Measurements from ENCODE around the gene FOXR1.

FOXR1 gene, protein sequence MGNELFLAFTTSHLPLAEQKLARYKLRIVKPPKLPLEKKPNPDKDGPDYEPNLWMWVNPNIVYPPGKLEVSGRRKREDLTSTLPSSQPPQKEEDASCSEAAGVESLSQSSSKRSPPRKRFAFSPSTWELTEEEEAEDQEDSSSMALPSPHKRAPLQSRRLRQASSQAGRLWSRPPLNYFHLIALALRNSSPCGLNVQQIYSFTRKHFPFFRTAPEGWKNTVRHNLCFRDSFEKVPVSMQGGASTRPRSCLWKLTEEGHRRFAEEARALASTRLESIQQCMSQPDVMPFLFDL

GRCh38 chr11:118971646-118972045 is at the start of gene FOXR1:
FOXR1 (plus strand) TSS chr11:118971761; CDS start chr11:118971932, 171 bp downstream.
- DNase-seq = no peak

DNA sequence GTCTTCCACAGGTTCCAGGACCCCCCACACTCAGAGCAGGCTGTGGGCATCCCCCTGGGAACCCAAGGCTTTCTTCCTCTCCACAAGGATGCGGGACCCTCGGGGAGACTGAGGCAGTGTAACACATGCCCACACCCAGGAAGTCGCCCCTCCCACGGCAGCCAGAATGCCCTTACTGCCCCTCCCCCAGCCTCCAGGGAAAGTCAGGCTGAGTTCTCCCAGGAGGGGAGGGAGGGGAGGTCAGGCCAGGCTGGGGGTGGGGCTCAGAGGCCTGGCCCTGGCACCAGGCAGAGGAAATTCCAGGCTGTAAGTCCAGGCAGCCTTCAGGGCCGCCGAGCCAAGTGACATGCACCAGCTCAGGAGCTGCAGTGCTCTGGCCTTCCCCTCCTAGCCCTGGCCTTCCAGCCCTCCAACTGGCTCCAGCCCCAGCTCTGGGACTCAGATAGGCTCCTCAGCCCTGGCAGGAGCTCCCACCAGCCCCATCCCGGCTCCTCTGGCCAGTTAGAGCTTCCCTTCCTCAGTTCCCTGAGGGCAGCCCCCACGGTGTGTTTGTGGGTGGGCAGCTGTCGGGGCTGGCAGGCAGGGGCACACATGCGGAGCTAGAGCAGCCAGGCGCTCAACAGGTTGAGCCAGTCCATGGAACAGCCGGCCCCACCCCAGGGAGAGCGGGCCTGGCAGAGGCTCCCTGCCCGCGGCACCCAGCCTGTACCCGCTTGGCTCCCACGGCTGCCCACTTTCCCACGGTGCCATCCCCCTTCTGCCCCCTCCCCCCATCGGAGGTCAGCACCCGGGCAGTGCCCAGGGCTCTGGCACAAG is 49.4 kb upstream of the FOXR1 start:
- DNase-seq = peak; percentile 35 to 85

GRCh38 chr11:118922745-118923627 is 48.6 kb upstream of the FOXR1 start:
- no peak for DNase-seq

GRCh38 chr11:118923721-118924587 is 47.6 kb upstream of the FOXR1 start:
- peak; percentile 19 to 24 for DNase-seq

- peak in 1 of 2 donors; percentile 31 for DNase-seq
These were observed 46.7 kb upstream of the FOXR1 start for GRCh38 chr11:118924591-118925585.

DNA sequence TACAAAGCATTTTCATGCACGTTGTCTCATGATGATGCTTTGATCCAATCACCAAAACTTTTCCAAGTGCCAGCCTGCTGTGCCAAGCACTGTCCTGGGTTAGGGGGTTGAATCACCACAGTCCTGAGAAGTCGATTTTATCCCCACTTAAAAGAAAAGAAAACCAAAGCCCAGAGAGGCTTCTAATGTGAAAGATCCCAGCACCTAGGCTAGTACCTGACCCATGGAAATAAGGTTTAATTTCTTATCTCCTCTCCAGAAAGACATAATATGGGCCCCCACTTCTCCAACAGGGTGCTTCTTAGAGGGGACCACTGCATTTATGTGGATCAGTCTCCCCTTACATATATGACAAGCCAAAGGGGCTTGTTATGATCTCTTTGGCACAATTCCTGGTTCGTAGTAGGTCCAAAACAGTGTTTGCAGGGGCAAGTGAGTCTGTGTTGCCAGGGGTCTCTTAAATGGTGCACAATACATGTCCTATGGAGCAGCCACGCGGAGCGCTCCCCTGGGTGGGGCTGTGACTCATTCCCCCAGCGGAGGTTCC is 43.9 kb upstream of the FOXR1 start:
- DNase-seq = no peak

GRCh38 chr11:118928101-118928869 is 43.3 kb upstream of the FOXR1 start:
- peak; percentile 79 to 95 for DNase-seq

- DNase-seq = peak in 1 of 2 donors; percentile 16
These were observed 42.6 kb upstream of the FOXR1 start for GRCh38 chr11:118928870-118929500.

DNA sequence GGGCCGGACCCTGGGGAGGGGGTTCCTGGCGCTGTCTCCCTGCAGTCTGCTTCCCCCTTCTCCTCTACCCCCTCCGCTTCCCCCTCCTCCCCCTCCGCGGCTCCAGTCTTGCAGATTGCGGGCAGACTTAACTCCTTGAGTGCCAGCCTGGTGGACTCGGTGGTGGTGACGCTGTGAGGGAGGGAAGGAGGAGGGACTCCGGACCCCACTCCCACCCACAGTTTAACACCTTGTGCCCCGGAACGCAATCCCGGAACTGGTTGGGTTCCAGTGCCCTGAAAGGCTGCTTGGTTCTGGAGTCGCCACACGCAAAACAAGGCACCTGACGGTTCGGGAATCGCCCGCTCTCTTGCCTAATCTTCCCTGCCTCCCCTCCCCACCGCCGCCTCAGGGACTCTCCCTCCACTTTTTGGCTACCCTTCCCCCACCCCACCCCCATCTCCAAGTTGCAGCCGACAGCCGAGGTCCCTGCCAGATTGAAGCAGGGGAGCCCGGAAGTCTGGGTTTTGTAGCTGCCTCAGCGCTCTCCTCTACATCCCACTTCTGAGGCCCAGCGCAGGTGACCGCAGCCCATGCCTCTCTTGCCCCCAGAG is 42.0 kb upstream of the FOXR1 start:
- DNase-seq = peak; percentile 43 to 54

- peak; percentile 72 to 97 for DNase-seq
These were observed 41.4 kb upstream of the FOXR1 start for GRCh38 chr11:118930094-118930712.

DNA sequence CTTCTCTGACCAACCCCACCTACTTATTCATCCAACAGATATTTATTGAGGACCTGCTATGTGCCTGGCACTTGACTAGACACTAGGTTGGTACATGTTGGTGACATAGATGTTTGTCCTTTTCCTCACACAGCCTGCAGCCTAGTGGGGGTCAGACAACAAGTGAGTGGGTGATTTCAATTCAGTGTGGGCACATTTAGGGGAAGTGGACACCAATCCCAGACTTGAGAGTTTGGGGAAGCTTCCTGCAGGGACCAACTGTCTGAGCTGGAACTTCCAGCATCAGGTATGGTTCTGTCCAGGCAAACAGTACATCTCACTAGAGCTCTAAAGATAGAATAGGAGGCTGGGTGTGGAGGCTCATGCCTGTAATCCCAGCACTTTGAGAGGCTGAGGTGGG is 40.0 kb upstream of the FOXR1 start:
- DNase-seq = no peak

- DNase-seq = no peak
These were observed 38.1 kb upstream of the FOXR1 start for GRCh38 chr11:118933486-118933885.

DNA sequence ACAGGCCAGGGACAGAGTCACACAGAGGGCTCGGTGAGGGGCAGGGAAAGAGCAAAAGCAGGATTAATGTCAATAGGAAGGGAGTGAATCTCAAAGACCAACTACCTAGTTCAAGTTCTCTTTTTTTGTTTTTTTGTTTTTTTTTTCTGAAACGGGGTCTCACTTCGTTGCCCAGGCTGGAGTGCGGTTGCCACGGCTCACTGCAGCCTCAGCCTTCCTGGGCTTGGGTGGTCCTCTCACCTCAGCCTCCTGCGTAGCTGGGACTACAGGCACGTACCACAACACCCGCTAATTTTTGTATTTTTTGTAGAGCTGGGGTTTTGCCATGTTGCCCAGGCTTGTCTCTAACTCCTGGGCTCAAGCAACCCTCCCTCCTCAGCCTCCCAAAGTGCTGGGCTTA is 36.2 kb upstream of the FOXR1 start:
- no peak for DNase-seq

DNA sequence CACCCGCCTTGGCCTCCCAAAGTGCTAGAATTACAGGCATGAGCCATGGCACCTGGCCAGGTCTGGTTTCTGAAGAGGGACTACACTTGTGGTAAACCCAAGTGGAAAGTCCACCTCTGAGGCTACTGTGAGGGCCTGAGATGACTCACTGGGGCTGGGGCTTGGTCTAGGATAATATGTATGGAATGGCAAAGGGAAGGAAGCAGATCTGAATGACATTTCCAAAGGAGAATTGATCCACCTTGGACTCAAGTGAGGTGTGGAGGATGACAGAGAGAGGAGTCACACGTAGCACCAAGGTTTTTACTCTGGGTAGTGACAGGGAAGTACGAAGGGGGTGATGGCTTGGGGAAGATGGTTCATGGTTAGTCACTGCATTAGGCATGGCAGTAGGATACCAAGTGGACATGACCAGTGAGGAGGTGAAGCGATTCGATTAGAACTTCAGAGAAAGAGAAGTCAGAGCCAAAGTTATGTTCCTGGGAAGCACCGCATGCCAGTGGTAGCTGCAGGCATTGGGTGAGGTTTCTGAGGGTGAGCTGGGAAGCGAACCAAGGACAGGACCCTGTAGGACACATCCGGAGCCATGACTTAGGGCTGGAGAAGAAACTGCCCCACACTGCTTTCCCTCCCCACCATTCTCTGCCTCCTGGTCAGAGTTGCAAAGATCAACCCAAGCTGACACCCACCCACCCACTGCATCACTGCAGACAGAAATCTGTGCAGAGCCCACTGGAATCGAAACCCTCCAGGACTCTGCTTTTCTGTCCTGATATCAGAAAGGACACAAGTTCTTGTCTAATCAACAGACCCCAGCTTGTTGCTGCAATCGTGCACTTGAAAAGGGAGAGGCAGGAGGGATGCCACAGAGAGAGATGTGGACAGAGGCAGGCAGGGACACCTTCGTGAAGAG is 32.8 kb upstream of the FOXR1 start:
- no peak for DNase-seq

- no peak for DNase-seq
These were observed 32.1 kb upstream of the FOXR1 start for GRCh38 chr11:118939404-118939915.

GRCh38 chr11:118939953-118940598 is 31.5 kb upstream of the FOXR1 start:
- DNase-seq = peak; percentile 44 to 45

All from inflammatory macrophage treated with lipopolysaccharide for 1 hour (primary cell).